Transverse colon (tissue), 4 donors: ENCODE data around the gene HOXA13. TPM values are rescaled to one million over a fixed set of nuclear protein-coding genes. Genes with fewer than 3 reads are reported as not detected.
A peak's percentile ranks its signal among the peaks of the same experiment; 100 is the strongest.

Source experiments
- DNase-seq: peaks from one replicate; pipeline ENCODE4 v3.0.0-alpha.2; 2019
- H3K27ac ChIP-seq, 4 donors: fragments of 200-600 bp; sonication (generic); 2 replicates each; pipeline ENCODE4 v1.5.1; 2016 to 2018; ENCODE audit warnings: inconsistent platforms in 4 of 4
- H3K27me3 ChIP-seq: fragments of 200-600 bp; sonication (generic); 2 replicates; pipeline ENCODE4 v1.5.1; 2017; ENCODE audit warnings: inconsistent platforms
- H3K36me3 ChIP-seq, 4 donors: fragments of 200-600 bp; sonication (generic); 2 replicates each; pipeline ENCODE4 v1.5.1; 2017 to 2019; ENCODE audit warnings: inconsistent platforms in 4 of 4
- H3K4me1 ChIP-seq, 4 donors: fragments of 200-600 bp; sonication (generic); 2 replicates each; pipeline ENCODE4 v1.5.1; 2017 to 2020; ENCODE audit warnings: inconsistent platforms in 4 of 4
- H3K4me3 ChIP-seq, 4 donors: fragments of 200-600 bp; sonication (generic); 1 replicate in 1 of 4; 2 replicates in 3 of 4; pipeline versions ENCODE4 v1.5.1 to v1.6.1; 2017 to 2019; ENCODE audit warnings: inconsistent platforms in 4 of 4
- H3K9me3 ChIP-seq, 2 donors: fragments of 200-600 bp; sonication (generic); 2 replicates each; pipeline ENCODE4 v1.5.1; 2017 to 2019; ENCODE audit warnings: inconsistent platforms in 2 of 2
- EP300 ChIP-seq: sonication (generic); formaldehyde crosslinking; IDR thresholded peaks from one replicate; pipeline ENCODE4 v1.6.1; 2017; ENCODE audit warnings: antibody characterized with exemption, low read depth
- POLR2A ChIP-seq: fragments of 450-650 bp; IDR thresholded peaks from one replicate; pipeline ENCODE4 v1.6.1; 2016; ENCODE audit warnings: antibody characterized with exemption, mild to moderate bottlenecking, moderate library complexity
- POLR2AphosphoS5 ChIP-seq, 3 donors: sonication (generic); formaldehyde crosslinking; IDR thresholded peaks; one replicate each; pipeline ENCODE4 v1.6.1; 2016; ENCODE audit warnings: antibody characterized with exemption in 3 of 3
- whole genome bisulfite sequencing, 2 donors: methylation state at CpG; one replicate each; pipeline ENCODE4 v1.1.5; 2018; ENCODE audit warnings: low coverage in 1 of 2; 5-methylcytosine and 5-hydroxymethylcytosine counted together
- in situ Hi-C, 4 donors: fragments of 200-750 bp; cut with MboI; loops; one replicate each; pipeline versions ENCODE4 v1.15.0 to v1.15.1; 2017; ENCODE audit warnings: low sequenced_read_pairs in 3 of 4, low pct_ligation_motif_present in 1 of 4, low pct_unique_long_range_greater_than_20kb in 1 of 4
- intact Hi-C: fragments of 100-400 bp; cut with DNase I; formaldehyde crosslinking; loops from one replicate; pipeline ENCODE4 v1.15.1; 2023; ENCODE audit warnings: low total_unique reads
- total RNA-seq, 4 donors: library from RNA; depleted of rRNA; stranded (reverse); fragments of >200 nt; gene quantifications; one replicate each; pipeline ENCODE4 v1.1.0, GENCODE V29; 2016
- TF ChIP-seq, protein P1 (sequence below), 5 experiments: fragments of 200-600 bp in 3 of 5; fragments of 450-650 bp in 2 of 5; sonication (generic) in 3 of 5; IDR thresholded peaks; 1 replicate in 2 of 5; 2 replicates in 3 of 5; pipeline ENCODE4 v1.5.1; 2016 to 2017; ENCODE audit warnings: antibody characterized with exemption in 5 of 5, inconsistent platforms in 3 of 5, mild to moderate bottlenecking in 2 of 5, moderate library complexity in 1 of 5

The HOXA13 gene
- total RNA-seq, 4 donors from 2014 or later = 22.5 to 69.9 (median 38.7) TPM

DNA sequence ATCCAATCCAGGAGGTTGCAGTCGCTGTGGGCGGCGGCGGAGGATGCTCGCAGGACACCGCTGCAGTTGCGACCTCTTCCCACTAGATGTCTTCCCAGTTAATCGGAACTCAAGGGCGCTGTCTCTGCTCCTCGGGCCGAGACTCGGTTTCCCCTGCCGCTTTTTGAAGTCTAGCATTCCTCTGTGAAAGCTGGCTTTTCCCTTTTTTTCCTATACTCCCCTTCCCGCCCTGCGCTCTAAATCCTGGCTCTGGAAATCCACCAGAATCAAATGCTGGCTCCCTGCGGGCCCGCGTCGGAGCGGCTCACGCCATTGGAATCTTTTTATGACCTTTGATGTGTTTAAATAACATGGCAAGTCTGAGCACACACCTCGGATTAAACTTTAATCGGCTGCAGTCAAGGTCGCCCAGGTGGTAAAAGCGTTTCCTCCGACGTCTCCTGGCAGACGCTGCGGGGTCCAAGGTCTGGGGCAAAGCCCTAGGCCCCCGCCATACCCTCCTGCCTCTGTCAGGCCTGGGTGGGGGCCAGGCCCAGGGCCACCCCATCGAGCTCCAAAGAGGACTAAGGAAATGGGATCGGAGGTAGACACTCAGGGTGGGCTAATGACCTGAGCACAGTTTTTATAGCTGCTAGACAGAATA lies 10.7 kb upstream of the HOXA13 start:
- Histone ChIP-seq H3K27ac (peak overlapping the region; percentile 75 to 95 (median 79)), H3K4me3 (peak overlapping the region in 3 of 4 donors; percentile 16 to 45 (median 23)), H3K36me3 (no peaks in the 10 kb centered on the region), H3K4me1 (peaks cover 0 to 60% (median 36%) of the 10 kb centered on the region in 4 donors), H3K9me3 (no peaks in the 10 kb centered on the region), H3K27me3 (peaks cover 94% of the 10 kb centered on the region)
- WGBS, 2 donors = 11% methylated on average over 32 of the region's 32 CpGs; no CpG with 5 or more reads in 1 of the 2 donors
- intact Hi-C loops = no loop called here
- TF ChIP-seq, protein P1, sequence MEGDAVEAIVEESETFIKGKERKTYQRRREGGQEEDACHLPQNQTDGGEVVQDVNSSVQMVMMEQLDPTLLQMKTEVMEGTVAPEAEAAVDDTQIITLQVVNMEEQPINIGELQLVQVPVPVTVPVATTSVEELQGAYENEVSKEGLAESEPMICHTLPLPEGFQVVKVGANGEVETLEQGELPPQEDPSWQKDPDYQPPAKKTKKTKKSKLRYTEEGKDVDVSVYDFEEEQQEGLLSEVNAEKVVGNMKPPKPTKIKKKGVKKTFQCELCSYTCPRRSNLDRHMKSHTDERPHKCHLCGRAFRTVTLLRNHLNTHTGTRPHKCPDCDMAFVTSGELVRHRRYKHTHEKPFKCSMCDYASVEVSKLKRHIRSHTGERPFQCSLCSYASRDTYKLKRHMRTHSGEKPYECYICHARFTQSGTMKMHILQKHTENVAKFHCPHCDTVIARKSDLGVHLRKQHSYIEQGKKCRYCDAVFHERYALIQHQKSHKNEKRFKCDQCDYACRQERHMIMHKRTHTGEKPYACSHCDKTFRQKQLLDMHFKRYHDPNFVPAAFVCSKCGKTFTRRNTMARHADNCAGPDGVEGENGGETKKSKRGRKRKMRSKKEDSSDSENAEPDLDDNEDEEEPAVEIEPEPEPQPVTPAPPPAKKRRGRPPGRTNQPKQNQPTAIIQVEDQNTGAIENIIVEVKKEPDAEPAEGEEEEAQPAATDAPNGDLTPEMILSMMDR (IDR thresholded peaks at IDR 0.05) = peak; percentile 77 to 97 (median 88)
- TF ChIP-seq EP300 = no peak
- peak; percentile 55 for TF ChIP-seq POLR2A
- TF ChIP-seq POLR2AphosphoS5 (IDR thresholded peaks at IDR 0.05) = peak in 2 of 3 donors; percentile 12 to 32
- in situ Hi-C loops = loop anchor here (10.0 to 25.0 kb wide), 6 partner anchors 377 to 802 kb away; no protein-coding TSS in a partner anchor
- DNase-seq = peak; percentile 82

- 49 to 60% methylated on average over 1 to 11 of the region's 11 CpGs for WGBS, 2 donors
- H3K4me3 ChIP-seq = peak overlapping the region in 1 of 4 donors; percentile 45
Measured at GRCh38 chr7:27209933-27210440, 10.1 kb upstream of the HOXA13 start.

DNA sequence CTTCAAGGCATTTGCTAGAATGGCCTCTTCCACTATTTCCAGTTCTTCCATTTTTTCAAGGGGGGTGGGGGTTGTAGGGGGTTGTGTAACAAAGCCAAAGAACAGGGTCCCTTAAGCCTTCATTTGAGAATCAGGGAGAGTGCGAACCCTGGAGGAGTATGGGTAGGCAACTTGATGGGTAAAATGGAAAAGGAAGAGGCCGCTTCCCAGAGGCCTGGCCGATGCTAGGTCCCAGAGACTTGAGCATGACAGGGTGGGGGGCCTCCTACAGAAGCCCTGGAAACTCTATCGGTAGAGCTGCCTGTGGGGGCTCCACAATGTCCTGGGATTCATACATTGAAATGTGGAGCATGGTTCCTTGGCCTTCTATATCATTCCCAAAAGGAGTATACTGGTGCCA lies 9.1 kb upstream of the HOXA13 start:
- peaks cover 4 to 69% (median 44%) of the 10 kb centered on the region in 4 donors for H3K4me1 ChIP-seq
- TF ChIP-seq, protein P1 (IDR thresholded peaks at IDR 0.05) = no peak
- no peak for TF ChIP-seq POLR2AphosphoS5 (IDR thresholded peaks at IDR 0.05)
- no peak for TF ChIP-seq POLR2A
- no peak for TF ChIP-seq EP300
- intact Hi-C loops (loop anchor here (10.0 kb wide), 1 partner anchor 366 kb away; no protein-coding TSS in a partner anchor), in situ Hi-C loops (loop anchor here (10.0 to 25.0 kb wide), 7 partner anchors 366 to 803 kb away; no protein-coding TSS in a partner anchor)
- no peak overlapping the region for H3K4me3 ChIP-seq
- peak overlapping the region in 3 of 4 donors; percentile 95 to 99 (median 98) for H3K27ac ChIP-seq
- no peak for DNase-seq
- WGBS, 2 donors = 85 to 100% methylated on average over 1 to 4 of the region's 4 CpGs
- H3K27me3 ChIP-seq = peaks cover 96% of the 10 kb centered on the region
- H3K9me3 ChIP-seq = no peaks in the 10 kb centered on the region
- H3K36me3 ChIP-seq = no peaks in the 10 kb centered on the region

More at GRCh38 chr7:27209933-27210440, 10.1 kb upstream of the HOXA13 start:
- Histone ChIP-seq H3K9me3 (no peaks in the 10 kb centered on the region), H3K4me1 (peaks cover 2 to 66% (median 41%) of the 10 kb centered on the region in 4 donors), H3K36me3 (no peaks in the 10 kb centered on the region), H3K27ac (peak overlapping the region; percentile 75 to 95 (median 79)), H3K27me3 (peaks cover 96% of the 10 kb centered on the region)
- TF ChIP-seq EP300 (no peak), POLR2A (no peak), POLR2AphosphoS5 (IDR thresholded peaks at IDR 0.05) (no peak)
- TF ChIP-seq, protein P1 (IDR thresholded peaks at IDR 0.05) = no peak
- DNase-seq = no peak
- intact Hi-C loops = loop anchor here (10.0 kb wide), 1 partner anchor 365 kb away; no protein-coding TSS in a partner anchor
- in situ Hi-C loops = loop anchor here (10.0 to 25.0 kb wide), 7 partner anchors 365 to 802 kb away; no protein-coding TSS in a partner anchor

GRCh38 chr7:27207348-27207985 lies 7.6 kb upstream of the HOXA13 start:
- Histone ChIP-seq H3K4me3 (peak overlapping the region in 1 of 4 donors; percentile 14), H3K36me3 (no peaks in the 10 kb centered on the region), H3K4me1 (peaks cover 4 to 61% (median 38%) of the 10 kb centered on the region in 4 donors), H3K27ac (peak overlapping the region; percentile 14 to 99 (median 96)), H3K9me3 (no peaks in the 10 kb centered on the region), H3K27me3 (peaks cover 94% of the 10 kb centered on the region)
- TF ChIP-seq POLR2AphosphoS5 (IDR thresholded peaks at IDR 0.05) (no peak), POLR2A (no peak), EP300 (no peak)
- TF ChIP-seq, protein P1 (IDR thresholded peaks at IDR 0.05) = no peak
- in situ Hi-C loops (loop anchor here (10.0 to 25.0 kb wide), 7 partner anchors 367 to 805 kb away; no protein-coding TSS in a partner anchor), intact Hi-C loops (loop anchor here (10.0 kb wide), 1 partner anchor 367 kb away; no protein-coding TSS in a partner anchor)
- WGBS, 2 donors = 33 to 37% methylated on average over 5 to 7 of the region's 7 CpGs
- no peak for DNase-seq
